MM.1S (cell line): Measurements from ENCODE around the gene SLIT3.

ENCODE experiments used
- DNase-seq: peaks from one replicate; pipeline ENCODE4 v3.0.0-alpha.2; 2015
- H2AFZ ChIP-seq: fragments of 300-600 bp; sonication (generic); 2 replicates; pipeline ENCODE4 v1.6.0; 2016; ENCODE audit warnings: antibody characterized with exemption, low read length
- H3F3A ChIP-seq: fragments of 300-600 bp; sonication (generic); 2 replicates; pipeline ENCODE4 v1.6.1; 2016; ENCODE audit warnings: mild to moderate bottlenecking, antibody characterized with exemption, low read length, moderate library complexity, mixed read lengths; ENCODE audit not compliant: insufficient read depth
- H3K27ac ChIP-seq: fragments of 300-600 bp; sonication (generic); 2 replicates; pipeline ENCODE4 v1.5.1; 2016; ENCODE audit warnings: mild to moderate bottlenecking, low read length
- H3K27me3 ChIP-seq: fragments of 300-600 bp; sonication (generic); replicated peaks from 2 replicates; pipeline ENCODE4 v1.6.0; 2016; ENCODE audit warnings: low read length; ENCODE audit not compliant: insufficient read depth
- H3K36me3 ChIP-seq: fragments of 300-600 bp; sonication (generic); replicated peaks from 2 replicates; pipeline ENCODE4 v1.6.1; 2016; ENCODE audit warnings: mild to moderate bottlenecking, low read length, mixed read lengths; ENCODE audit not compliant: insufficient read depth
- H3K4me1 ChIP-seq: fragments of 300-600 bp; sonication (generic); 2 replicates; pipeline ENCODE4 v1.6.1; 2016; ENCODE audit warnings: low read length, mixed read lengths
- H3K4me2 ChIP-seq: fragments of 300-600 bp; sonication (generic); 2 replicates; pipeline ENCODE4 v1.6.0; 2016; ENCODE audit warnings: low read depth, low read length
- H3K4me3 ChIP-seq: fragments of 300-600 bp; sonication (generic); 2 replicates; pipeline ENCODE4 v1.5.1; 2016; ENCODE audit warnings: low read length, mixed read lengths
- H3K79me2 ChIP-seq: fragments of 300-600 bp; sonication (generic); 2 replicates; pipeline ENCODE4 v1.6.1; 2016; ENCODE audit warnings: mixed run types, low read length, mixed read lengths
- H3K9ac ChIP-seq: fragments of 300-600 bp; sonication (generic); 2 replicates; pipeline ENCODE4 v1.6.1; 2016; ENCODE audit warnings: low read length, mixed read lengths
- H3K9me2 ChIP-seq: fragments of 300-600 bp; sonication (generic); replicated peaks from 2 replicates; pipeline ENCODE4 v1.6.1; 2016; ENCODE audit warnings: mild to moderate bottlenecking, low read length, mixed read lengths; ENCODE audit not compliant: insufficient read depth
- H3K9me3 ChIP-seq: fragments of 300-600 bp; sonication (generic); replicated peaks from 2 replicates; pipeline ENCODE4 v1.6.1; 2016; ENCODE audit warnings: mild to moderate bottlenecking, low read length, mixed read lengths; ENCODE audit not compliant: insufficient read depth
- H4K20me1 ChIP-seq: fragments of 300-600 bp; sonication (generic); 2 replicates; pipeline ENCODE4 v1.6.1; 2016; ENCODE audit warnings: mild to moderate bottlenecking, low read length, moderate library complexity, mixed read lengths; ENCODE audit not compliant: insufficient read depth
- CTCF ChIP-seq: fragments of 300-600 bp; sonication (generic); IDR thresholded peaks from 2 replicates; pipeline ENCODE4 v1.5.1; 2016; ENCODE audit warnings: antibody characterized with exemption, low read length, mixed read lengths
- EZH2 ChIP-seq: fragments of 300-600 bp; sonication (generic); optimal IDR thresholded peaks from 2 replicates; pipeline ENCODE3; 2017; ENCODE audit warnings: low read depth, mild to moderate bottlenecking, antibody characterized with exemption, low read length, mixed read lengths
- EZH2phosphoT487 ChIP-seq: fragments of 300-600 bp; sonication (generic); IDR thresholded peaks from 2 replicates; pipeline ENCODE4 v1.6.1; 2018; ENCODE audit warnings: antibody characterized with exemption, low read length

The SLIT3 gene

GRCh38 chr5:168979135-168979534, 321.8 kb downstream of the SLIT3 start:
- Histone ChIP-seq H3K27me3 (no peaks in the 10 kb centered on the region), H3K27ac (no peak overlapping the region), H3K4me3 (no peak overlapping the region), H3K9me2 (no peaks in the 10 kb centered on the region), H3K4me1 (no peaks in the 10 kb centered on the region), H2AFZ (no peak overlapping the region), H3F3A (no peaks in the 10 kb centered on the region), H3K36me3 (no peaks in the 10 kb centered on the region), H3K9me3 (no peaks in the 10 kb centered on the region), H3K4me2 (no peak overlapping the region), H4K20me1 (no peaks in the 10 kb centered on the region), H3K79me2 (no peaks in the 10 kb centered on the region), H3K9ac (no peak overlapping the region)
- DNase-seq: no peak
- TF ChIP-seq CTCF: no peak
- TF ChIP-seq EZH2phosphoT487: no peak
- no peak for TF ChIP-seq EZH2

GRCh38 chr5:168978500-168978899, 322.4 kb downstream of the SLIT3 start:
- Histone ChIP-seq H3K4me3 (no peak overlapping the region), H3K27ac (no peak overlapping the region)

GRCh38 chr5:168978015-168978414, 322.9 kb downstream of the SLIT3 start:
- Histone ChIP-seq H4K20me1 (no peaks in the 10 kb centered on the region), H3K27ac (no peak overlapping the region), H3K27me3 (no peaks in the 10 kb centered on the region), H3K79me2 (no peaks in the 10 kb centered on the region), H3K9me3 (no peaks in the 10 kb centered on the region), H3F3A (no peaks in the 10 kb centered on the region), H3K4me1 (no peaks in the 10 kb centered on the region), H3K4me3 (no peak overlapping the region), H3K9me2 (no peaks in the 10 kb centered on the region), H3K9ac (no peak overlapping the region), H3K36me3 (no peaks in the 10 kb centered on the region), H3K4me2 (no peak overlapping the region), H2AFZ (no peak overlapping the region)
- TF ChIP-seq EZH2phosphoT487 (no peak), CTCF (no peak), EZH2 (no peak)
- DNase-seq: no peak

More at GRCh38 chr5:168978500-168978899, 322.4 kb downstream of the SLIT3 start:
- Histone ChIP-seq H3K36me3 (no peaks in the 10 kb centered on the region), H3K9me3 (no peaks in the 10 kb centered on the region), H3K4me2 (no peak overlapping the region), H3K9me2 (no peaks in the 10 kb centered on the region), H3K4me1 (no peaks in the 10 kb centered on the region), H3K79me2 (no peaks in the 10 kb centered on the region), H3K27me3 (no peaks in the 10 kb centered on the region), H4K20me1 (no peaks in the 10 kb centered on the region), H2AFZ (no peak overlapping the region), H3F3A (no peaks in the 10 kb centered on the region), H3K9ac (no peak overlapping the region)
- DNase-seq: no peak
- TF ChIP-seq CTCF (no peak), EZH2phosphoT487 (no peak), EZH2 (no peak)
